HCT116 (cell line): ENCODE results near the gene TSC22D3. TPM values are rescaled to one million over a fixed set of nuclear protein-coding genes. Genes with fewer than 3 reads are reported as not detected.

Experiments used
- ATAC-seq: fragments of 200-7000 bp; cut with Tn5 transposase; 2 replicates; pipeline ENCODE4 v1.9.1; 2020; ENCODE audit warnings: mild to moderate bottlenecking, moderate library complexity
- BruUV-seq: library from RNA; stranded (reverse); fragments of 400-500 nt; replicated peaks from 2 replicates; lab custom pipeline; 2021; lab: Mats Ljungman, UMichigan
- CTCF ChIA-PET: fragments of 300-600 bp; sonication (Branson Sonifier 250); formaldehyde crosslinking; loops from one replicate; lab custom pipeline; 2021; ENCODE audit warnings: antibody characterized with exemption; lab: Charles Lee
- POLR2A ChIA-PET: fragments of 300-600, 350-600 bp; sonication (Branson Sonifier 250); formaldehyde crosslinking; loops from one replicate; lab custom pipeline; 2021; ENCODE audit warnings: antibody characterized with exemption; lab: Charles Lee
- RAD21 ChIA-PET, 2 experiments: fragments of 300-600 bp; sonication (Branson Sonifier 250); formaldehyde crosslinking; loops; one replicate each; lab custom pipeline; 2023; ENCODE audit warnings: low total read pairs in 2 of 2; ENCODE audit not compliant: uncharacterized antibody in 2 of 2, unreplicated experiment in 2 of 2, low non-redundant PET in 1 of 2; lab: Charles Lee
- DNase-seq: peaks from one replicate; pipeline ENCODE4 v3.0.0-alpha.2; 2010; ENCODE audit warnings: low read depth, low spot score
- H2AFZ ChIP-seq: fragments of 200-600 bp; shearing (Covaris generic), sonication (generic); 2 replicates; pipeline ENCODE4 v1.6.1; 2017; ENCODE audit warnings: low read depth, mixed run types, mixed read lengths, antibody characterized with exemption, low read length; ENCODE audit not compliant: poor library complexity, severe bottlenecking
- H3K27ac ChIP-seq: 2 replicates; pipeline ENCODE4 v1.5.1; 2012; ENCODE audit warnings: low read depth, low read length
- H3K27me3 ChIP-seq: fragments of 200-600 bp; sonication (generic); 2 replicates; pipeline ENCODE4 v1.6.1; 2016; ENCODE audit warnings: mixed run types, low read length, mixed read lengths; ENCODE audit not compliant: insufficient read depth
- H3K36me3 ChIP-seq, 2 experiments: fragments of 200-500 bp in 1 of 2; fragments of 200-600 bp in 1 of 2; sonication (Bioruptor generic) in 1 of 2; sonication (generic) in 1 of 2; 2 replicates each; pipeline versions ENCODE4 v1.5.1 to v1.6.1; 2014 to 2016; ENCODE audit warnings: low read length in 2 of 2, inconsistent platforms in 1 of 2, mixed read lengths in 1 of 2, mixed run types in 1 of 2; ENCODE audit not compliant: insufficient read depth in 2 of 2, control insufficient read depth in 1 of 2
- H3K4me1 ChIP-seq, 2 experiments: fragments of 200-600 bp in 1 of 2; sonication (generic) in 1 of 2; 2 replicates each; pipeline versions ENCODE4 v1.5.1 to v1.6.1; 2012 to 2017; ENCODE audit warnings: low read length in 2 of 2, inconsistent platforms in 1 of 2, mild to moderate bottlenecking in 1 of 2, mixed read lengths in 1 of 2, mixed run types in 1 of 2, moderate library complexity in 1 of 2; ENCODE audit not compliant: insufficient read depth in 2 of 2, control insufficient read depth in 1 of 2
- H3K4me2 ChIP-seq: fragments of 200-600 bp; sonication (generic); 2 replicates; pipeline ENCODE4 v1.6.1; 2017; ENCODE audit warnings: mixed run types, low read length, mixed read lengths
- H3K4me3 ChIP-seq, 2 experiments: fragments of 200-600 bp in 1 of 2; sonication (generic) in 1 of 2; replicated peaks in 1 of 2; 2 replicates each; pipeline ENCODE4 v1.5.1; 2011 to 2016; ENCODE audit warnings: low read length in 2 of 2, control low read depth in 1 of 2, low read depth in 1 of 2, mild to moderate bottlenecking in 1 of 2, mixed read lengths in 1 of 2, mixed run types in 1 of 2
- H3K79me2 ChIP-seq: fragments of 200-600 bp; sonication (generic); 2 replicates; pipeline ENCODE4 v1.6.1; 2017; ENCODE audit warnings: mild to moderate bottlenecking, mixed run types, low read length, moderate library complexity, mixed read lengths; ENCODE audit not compliant: insufficient read depth
- H3K9ac ChIP-seq: fragments of 200-600 bp; sonication (generic); 2 replicates; pipeline ENCODE4 v1.6.1; 2016; ENCODE audit warnings: low read length, mixed read lengths
- H3K9me2 ChIP-seq: fragments of 200-600 bp; sonication (generic), shearing (Covaris generic); 2 replicates; pipeline ENCODE4 v1.6.1; 2017; ENCODE audit warnings: mixed run types, mild to moderate bottlenecking, moderate library complexity; ENCODE audit not compliant: insufficient read depth
- H3K9me3 ChIP-seq, 2 experiments: fragments of 200-500 bp in 1 of 2; fragments of 200-600 bp in 1 of 2; sonication (Bioruptor generic) in 1 of 2; sonication (generic) in 1 of 2; 2 replicates each; pipeline ENCODE4 v1.6.1; 2014 to 2017; ENCODE audit warnings: low read length in 2 of 2, mixed read lengths in 2 of 2, inconsistent platforms in 1 of 2, low read depth in 1 of 2, mild to moderate bottlenecking in 1 of 2, mixed run types in 1 of 2, moderate library complexity in 1 of 2; ENCODE audit not compliant: control insufficient read depth in 1 of 2, insufficient read depth in 1 of 2
- H4K20me1 ChIP-seq: fragments of 200-600 bp; sonication (generic), shearing (Covaris generic); 2 replicates; pipeline ENCODE4 v1.6.1; 2017; ENCODE audit warnings: mixed run types, mild to moderate bottlenecking, moderate library complexity; ENCODE audit not compliant: insufficient read depth
- ATF3 ChIP-seq: IDR thresholded peaks from 2 replicates; pipeline ENCODE4 v1.6.1; 2012
- CBX3 ChIP-seq: IDR thresholded peaks from 2 replicates; pipeline ENCODE4 v1.6.1; 2012; ENCODE audit warnings: low read depth
- CEBPB ChIP-seq: IDR thresholded peaks from 2 replicates; pipeline ENCODE4 v1.6.1; 2012; ENCODE audit warnings: low read depth
- CTCF ChIP-seq, 3 experiments: fragments of 200-600 bp in 1 of 3; sonication (generic) in 1 of 3; IDR thresholded peaks in 2 of 3; conservative IDR thresholded peaks in 1 of 3; 2 replicates each; pipeline ENCODE4 v1.5.1; 2012 to 2017; ENCODE audit warnings: low read depth in 2 of 3, low read length in 2 of 3, antibody characterized with exemption in 1 of 3, borderline replicate concordance in 1 of 3, control low read depth in 1 of 3, mild to moderate bottlenecking in 1 of 3, mixed read lengths in 1 of 3, mixed run types in 1 of 3, moderate library complexity in 1 of 3; ENCODE audit not compliant: insufficient read depth in 1 of 3
- EZH2 ChIP-seq: fragments of 200-600 bp; sonication (generic); IDR thresholded peaks from 2 replicates; pipeline ENCODE4 v1.6.1; 2017; ENCODE audit warnings: antibody characterized with exemption, mixed run types
- EZH2phosphoT487 ChIP-seq: fragments of 200-600 bp; IDR thresholded peaks from 2 replicates; pipeline ENCODE4 v1.6.1; 2018; ENCODE audit warnings: antibody characterized with exemption, borderline replicate concordance
- JUND ChIP-seq: IDR thresholded peaks from 2 replicates; pipeline ENCODE4 v1.6.1; 2012
- REST ChIP-seq: IDR thresholded peaks from 2 replicates; pipeline ENCODE4 v1.6.1; 2012; ENCODE audit warnings: low read depth
- SIN3A ChIP-seq: IDR thresholded peaks from 2 replicates; pipeline ENCODE4 v1.6.1; 2012; ENCODE audit warnings: low read depth
- SP1 ChIP-seq: IDR thresholded peaks from 2 replicates; pipeline ENCODE4 v1.6.1; 2012; ENCODE audit warnings: low read depth
- SRF ChIP-seq: IDR thresholded peaks from 2 replicates; pipeline ENCODE4 v1.6.1; 2012; ENCODE audit warnings: low read depth
- TCF7L2 ChIP-seq: IDR thresholded peaks from 2 replicates; pipeline ENCODE4 v1.7.0; 2011; ENCODE audit warnings: borderline replicate concordance, inconsistent platforms; ENCODE audit not compliant: insufficient read depth, insufficient read length; ENCODE audit errors: extremely low read depth
- ZNF274 ChIP-seq: fragments of 200-500 bp; sonication (Bioruptor generic); IDR thresholded peaks from 2 replicates; pipeline ENCODE4 v1.6.1; 2014; ENCODE audit warnings: mild to moderate bottlenecking, low read depth, low read length, inconsistent platforms
- intact Hi-C: fragments of 100-400 bp; cut with micrococcal nuclease; formaldehyde crosslinking; loops from 2 replicates; pipeline ENCODE4 v1.10.0; 2022
- total RNA-seq: library from RNA; stranded (reverse); gene quantifications from one replicate; pipeline ENCODE4 v1.2.1, GENCODE V29; 2021; ENCODE audit not compliant: unreplicated experiment

The TSC22D3 gene
- total RNA-seq, 1 experiment from 2014 or later: 24.6 TPM

GRCh38 chrX:107742700-107743191 lies 32.8 kb downstream of the TSC22D3 start:
- H3K4me2 ChIP-seq: peak overlapping the region; percentile 65
- TF ChIP-seq JUND (no peak), ZNF274 (no peak), CBX3 (no peak), SRF (no peak), ATF3 (no peak), CTCF (IDR thresholded peaks at IDR 0.05 in 2 of 3, conservative IDR thresholded peaks at IDR 0.05 in 1 of 3; ENCODE audit: borderline replicate concordance in 1 of 3, insufficient read depth in 1 of 3, low read depth in 2 of 3, low read length in 2 of 3) (no peak), CEBPB (no peak), SP1 (no peak), REST (no peak), SIN3A (no peak), EZH2 (no peak), EZH2phosphoT487 (no peak), TCF7L2 (no peak)
- no peak overlapping the region for H2AFZ ChIP-seq
- H3K4me3 ChIP-seq: no peak overlapping the region
- H3K4me1 ChIP-seq: peaks cover 12 to 19% of the 10 kb centered on the region in 2 experiments
- no peak for ATAC-seq
- ChIA-PET RAD21 (no interaction called here), POLR2A (no interaction called here), CTCF (no interaction called here)
- no peak for DNase-seq
- H3K9ac ChIP-seq: no peak overlapping the region
- H3K27me3 ChIP-seq: no peaks in the 10 kb centered on the region
- H3K36me3 ChIP-seq: no peaks in the 10 kb centered on the region
- intact Hi-C loops: no loop called here
- no TSS peak for BruUV-seq
- no peaks in the 10 kb centered on the region for H3K9me3 ChIP-seq
- peak overlapping the region; percentile 10; the same call in 1 of the 2 replicates for H3K27ac ChIP-seq
- H3K79me2 ChIP-seq: no peaks in the 10 kb centered on the region
- no peaks in the 10 kb centered on the region for H3K9me2 ChIP-seq
- H4K20me1 ChIP-seq: no peaks in the 10 kb centered on the region
